GM12875 (cell line): Measurements from ENCODE around the gene TUBGCP5.

Source experiments
- H3K4me3 ChIP-seq: one replicate; pipeline ENCODE4 v1.5.1; 2011; ENCODE audit warnings: low read depth, low read length, control low read depth
- CTCF ChIP-seq: IDR thresholded peaks from 2 replicates; pipeline ENCODE4 v1.5.1; 2011; ENCODE audit warnings: low read depth, mild to moderate bottlenecking, control low read depth, inconsistent platforms, low read length, moderate library complexity, borderline replicate concordance; ENCODE audit not compliant: insufficient read depth

The TUBGCP5 gene

DNA sequence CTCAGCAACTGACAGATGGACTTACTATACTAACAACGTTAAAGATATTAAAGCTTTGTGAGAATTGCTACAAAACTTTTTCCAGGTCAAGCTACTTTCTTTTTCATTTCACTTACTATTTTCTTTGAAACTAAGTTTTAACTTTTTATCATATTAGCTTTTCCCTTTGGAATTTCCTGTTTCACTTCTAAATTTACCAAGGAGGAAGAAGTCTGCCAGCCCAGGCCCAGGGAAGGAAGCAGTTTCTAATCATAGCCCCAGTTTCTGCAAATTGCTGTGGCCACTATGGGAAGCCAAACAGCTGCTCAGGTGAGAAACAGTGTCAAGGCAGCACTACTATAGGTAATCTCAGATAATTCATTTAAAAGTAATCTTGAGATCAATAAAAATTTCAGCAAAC lies 77.6 kb downstream of the TUBGCP5 start:
- H3K4me3 ChIP-seq: no peak overlapping the region

DNA sequence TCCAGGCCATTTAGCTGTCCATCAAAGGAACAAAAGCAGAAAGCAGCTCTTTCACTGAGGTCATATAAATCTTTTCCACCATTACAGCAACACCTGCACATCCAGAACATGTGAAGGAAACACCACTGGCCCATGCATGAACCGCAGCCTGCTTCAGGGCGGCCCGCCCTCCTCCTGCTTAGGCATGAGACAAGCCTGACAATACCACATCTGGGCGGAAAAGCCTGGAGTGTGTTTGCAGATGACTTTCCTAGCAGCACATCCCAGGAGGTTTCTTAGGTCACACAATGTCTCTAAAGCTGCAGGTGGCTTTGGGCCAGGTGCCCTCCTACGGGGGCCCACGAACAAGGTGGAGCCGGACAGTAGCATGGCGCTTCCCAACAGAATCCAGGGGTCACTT lies 78.8 kb downstream of the TUBGCP5 start:
- TF ChIP-seq CTCF: no peak
- H3K4me3 ChIP-seq: no peak overlapping the region

More for the DNA sequence above, 77.6 kb downstream of the TUBGCP5 start:
- TF ChIP-seq CTCF: no peak

GRCh38 chr15:22960126-22960525 lies 79.2 kb downstream of the TUBGCP5 start:
- no peak for TF ChIP-seq CTCF
- no peak overlapping the region for H3K4me3 ChIP-seq

DNA sequence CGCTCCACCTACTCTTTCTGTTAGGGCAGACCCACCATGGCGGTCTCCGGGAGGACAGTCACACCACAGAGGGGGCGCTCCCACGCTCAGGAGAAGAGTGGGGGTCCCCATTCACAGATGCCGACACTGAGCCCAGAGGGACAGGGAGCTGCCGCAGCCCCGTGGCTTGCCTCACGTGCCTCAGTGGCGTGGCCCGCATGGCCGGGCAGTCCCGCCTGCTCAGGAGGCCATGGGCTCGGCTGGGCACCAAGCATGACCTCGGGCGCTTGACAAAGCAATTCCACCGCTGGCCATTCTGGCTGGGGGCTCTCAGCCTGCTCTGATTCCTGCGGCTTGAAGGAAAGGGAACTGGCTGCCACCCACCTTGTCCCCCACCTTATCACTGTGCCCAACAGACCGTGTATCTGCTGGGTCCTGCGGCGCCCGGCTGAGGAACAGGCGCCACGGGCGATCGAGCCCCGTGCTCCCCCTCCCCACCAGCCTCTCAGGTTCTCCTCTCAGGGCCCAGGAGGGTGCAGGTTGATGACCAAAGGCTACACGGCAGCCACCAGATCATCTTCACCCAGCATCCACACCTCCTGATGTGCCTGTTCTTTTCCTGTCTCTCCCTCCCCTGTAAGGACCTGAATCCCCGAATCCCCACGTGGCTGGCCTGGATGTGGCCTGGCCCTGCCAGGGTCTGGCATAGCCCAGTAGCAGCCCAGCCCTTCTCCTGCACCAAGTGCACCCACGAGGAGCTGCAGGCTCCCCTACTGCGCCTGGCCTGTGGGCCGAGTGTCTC lies 79.9 kb downstream of the TUBGCP5 start:
- TF ChIP-seq CTCF: no peak
- no peak overlapping the region for H3K4me3 ChIP-seq

DNA sequence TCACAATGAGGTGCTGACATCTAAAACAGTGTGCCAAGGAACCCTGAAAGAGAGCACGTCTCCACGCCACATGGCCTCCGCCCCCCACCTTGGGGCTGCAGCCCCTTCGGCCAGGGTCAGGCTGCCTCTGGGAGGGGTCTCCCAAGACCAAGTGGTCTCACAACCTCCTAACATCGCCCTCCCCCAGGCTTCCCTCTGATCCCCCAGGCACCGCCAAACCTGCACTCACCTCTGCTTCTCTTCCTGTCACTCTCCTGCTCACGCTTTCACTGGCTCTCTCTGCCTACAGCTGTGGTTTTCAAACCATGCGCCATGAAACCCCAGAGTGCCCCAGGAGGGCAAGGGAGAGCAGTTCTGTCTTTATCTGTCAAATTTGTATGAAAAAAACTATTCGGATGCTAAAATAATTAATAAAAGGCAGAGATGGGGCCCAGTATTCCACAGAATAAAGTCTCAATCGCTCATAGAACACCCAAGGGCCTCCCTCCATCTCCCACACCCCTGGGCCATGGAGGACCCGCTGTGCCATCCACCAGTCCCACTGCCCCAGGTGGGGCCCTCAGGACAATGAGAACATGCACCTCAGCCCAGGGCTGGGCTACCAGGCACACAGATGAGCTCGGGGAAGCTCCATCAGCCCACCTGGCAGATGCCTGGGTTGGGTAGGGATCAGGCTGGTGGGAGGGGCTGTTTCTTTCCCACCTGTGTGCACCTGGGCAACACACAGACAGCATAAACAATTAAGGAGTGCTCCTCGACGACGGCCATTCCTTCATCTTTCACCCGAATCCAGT lies 80.7 kb downstream of the TUBGCP5 start:
- TF ChIP-seq CTCF: no peak
- no peak overlapping the region for H3K4me3 ChIP-seq

- no peak overlapping the region for H3K4me3 ChIP-seq
These were observed 82.5 kb downstream of the TUBGCP5 start for GRCh38 chr15:22956978-22957260.

More at GRCh38 chr15:22956978-22957260, 82.5 kb downstream of the TUBGCP5 start:
- no peak for TF ChIP-seq CTCF
